HG02623 (cell line): ENCODE measurements around the gene SPINK9.
A peak's percentile ranks its signal among the peaks of the same experiment; 100 is the strongest.
"Not testable (repeated sequence)": the region's sequence is repeated elsewhere in the genome, so short reads cannot be mapped to it uniquely, and the experiment has no call there.

Source experiments
- ATAC-seq: cut with Tn5 transposase; IDR thresholded peaks from one replicate; pipeline ENCODE4 v1.9.1; 2021; ENCODE audit warnings: moderate library complexity; ENCODE audit not compliant: unreplicated experiment

SPINK9 gene, protein sequence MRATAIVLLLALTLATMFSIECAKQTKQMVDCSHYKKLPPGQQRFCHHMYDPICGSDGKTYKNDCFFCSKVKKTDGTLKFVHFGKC

DNA sequence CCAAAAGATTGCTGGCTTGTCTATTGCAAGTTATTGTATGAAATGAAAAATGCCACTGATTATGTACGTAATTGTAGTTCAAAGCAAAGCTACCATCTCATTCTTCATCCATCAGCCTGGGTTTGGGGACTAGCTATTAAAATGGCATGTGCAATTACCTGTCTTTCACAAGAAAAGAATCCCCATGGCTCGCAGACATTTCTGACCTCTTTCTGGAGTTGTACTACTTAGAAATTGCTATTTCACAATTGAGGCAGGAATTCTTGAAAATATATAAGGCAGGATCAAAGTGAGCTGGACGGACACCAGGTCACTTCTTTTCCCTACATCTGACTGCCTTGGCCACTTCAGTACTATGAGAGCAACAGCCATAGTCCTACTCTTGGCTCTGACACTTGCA is at the start of gene SPINK9:
Gene SPINK9 (plus strand): TSS at position 301 of the 400 bp plus-strand sequence. CDS start 55 bp downstream, at position 356.
- ATAC-seq: no peak

DNA sequence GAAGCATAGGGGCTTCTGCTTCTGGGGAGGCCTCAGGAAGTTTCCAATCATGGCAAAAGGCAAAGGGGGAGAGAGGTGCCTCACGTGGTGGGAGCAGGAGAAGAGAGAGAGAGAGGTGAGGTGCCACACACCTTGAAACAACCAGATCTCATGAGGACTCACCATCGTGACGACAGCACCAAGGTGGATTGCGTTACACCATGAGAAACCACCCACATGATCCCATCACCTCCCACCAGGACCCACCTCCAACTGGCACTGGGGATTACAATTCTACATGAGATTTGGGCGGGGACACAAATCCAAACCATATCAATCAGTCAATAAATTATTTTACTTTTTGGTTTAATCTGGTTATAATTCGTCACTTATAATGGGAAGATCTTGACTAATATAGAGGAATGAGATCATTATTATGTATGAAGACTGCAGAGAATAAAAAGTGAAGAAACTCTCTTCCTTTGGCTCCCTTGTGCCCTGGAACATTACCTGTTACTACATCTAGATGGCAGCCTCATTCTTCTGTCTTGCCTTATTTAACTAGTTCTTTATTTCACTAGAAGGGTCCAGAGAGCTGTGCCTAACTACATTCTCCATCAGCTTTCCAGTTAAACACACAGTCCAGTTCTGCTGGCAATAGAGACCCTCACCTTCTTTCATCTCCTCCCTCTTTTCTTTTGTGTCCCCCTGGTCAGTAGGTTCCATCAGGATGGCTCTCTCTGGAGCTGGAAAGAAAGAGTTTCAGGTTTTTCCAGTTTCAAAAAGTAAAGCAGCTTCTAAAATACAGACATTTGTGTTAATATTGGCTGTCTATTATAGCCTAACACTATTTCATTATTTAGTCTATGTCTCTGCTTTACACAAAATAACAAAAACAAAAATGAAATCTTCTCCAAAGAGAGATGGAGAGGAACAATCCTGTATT is 44.8 kb upstream of the SPINK9 start:
- no peak for ATAC-seq

DNA sequence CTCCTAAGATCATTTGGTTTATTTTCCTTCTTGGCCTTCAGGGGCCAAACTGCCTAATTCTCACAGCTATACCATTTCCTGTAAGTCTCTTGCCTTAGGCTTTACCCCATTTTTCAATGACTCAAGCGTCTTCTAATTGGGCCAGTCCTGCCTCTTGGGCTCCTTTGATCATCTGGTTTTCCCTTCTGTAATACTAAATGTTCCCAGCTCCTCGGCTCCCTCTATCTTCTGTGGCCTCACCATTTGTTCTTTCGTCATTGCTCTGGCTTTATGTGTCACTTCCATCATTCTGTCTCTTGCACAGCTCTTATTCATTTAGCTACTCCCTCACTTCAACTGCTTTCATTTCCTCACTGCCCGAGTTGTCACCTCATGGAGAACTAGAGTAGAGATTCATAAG is 37.6 kb upstream of the SPINK9 start:
- ATAC-seq: no peak

DNA sequence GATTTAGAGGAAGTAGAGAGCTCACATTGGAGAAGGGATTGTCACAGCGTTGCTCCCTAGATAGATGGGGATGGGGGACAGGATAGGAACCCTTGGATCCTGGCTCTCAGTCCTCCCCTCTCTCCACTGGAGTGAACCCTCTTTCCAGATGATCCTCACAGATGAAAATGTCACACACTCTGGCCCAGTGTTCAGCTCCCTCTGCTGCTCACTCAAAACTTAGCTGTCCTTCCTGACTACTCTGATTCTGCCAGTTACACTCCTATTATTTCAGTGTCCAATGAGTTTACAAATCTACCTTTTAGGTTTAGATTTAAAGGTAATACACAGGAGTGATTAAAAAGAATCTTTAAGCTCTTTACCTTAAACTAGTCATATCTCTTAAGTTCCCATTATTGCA is 28.9 kb upstream of the SPINK9 start:
- no peak for ATAC-seq

DNA sequence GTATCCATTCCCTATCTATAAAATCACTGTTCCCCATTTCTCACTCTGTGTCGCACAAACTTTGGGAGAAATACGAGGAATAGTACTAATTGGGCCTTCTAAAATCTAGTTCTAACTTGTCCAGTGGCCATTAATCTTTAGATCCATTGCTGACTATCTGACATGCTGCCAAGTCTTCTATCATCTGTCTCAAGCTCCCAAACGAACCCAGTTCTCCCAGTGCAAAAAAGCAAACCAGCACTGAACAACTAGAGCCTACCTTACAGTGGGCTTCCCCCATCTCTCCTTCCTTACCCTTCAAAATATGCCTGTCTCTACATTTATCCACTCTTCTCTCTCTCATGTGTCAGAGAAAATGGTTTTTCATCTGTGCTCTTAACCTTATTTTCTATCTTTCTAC is 26.3 kb upstream of the SPINK9 start:
- no peak for ATAC-seq

DNA sequence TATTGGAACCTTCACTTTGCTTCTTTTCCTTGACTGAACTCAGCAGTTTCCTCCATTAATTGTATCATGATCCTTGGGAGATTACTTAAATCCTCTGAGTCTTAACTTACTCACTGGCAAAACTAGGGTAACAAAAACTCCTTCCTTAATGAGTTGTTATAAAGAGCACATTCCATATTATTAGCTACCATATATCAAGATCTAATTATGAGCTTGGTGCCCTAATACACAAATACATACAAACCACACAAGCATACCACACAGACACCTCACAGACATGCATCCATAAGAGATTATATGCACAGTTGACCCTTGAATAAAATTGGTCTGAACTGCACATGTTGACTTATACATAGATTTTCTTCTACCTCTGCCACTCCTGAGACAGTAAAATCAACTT is 25.6 kb upstream of the SPINK9 start:
- no peak for ATAC-seq

DNA sequence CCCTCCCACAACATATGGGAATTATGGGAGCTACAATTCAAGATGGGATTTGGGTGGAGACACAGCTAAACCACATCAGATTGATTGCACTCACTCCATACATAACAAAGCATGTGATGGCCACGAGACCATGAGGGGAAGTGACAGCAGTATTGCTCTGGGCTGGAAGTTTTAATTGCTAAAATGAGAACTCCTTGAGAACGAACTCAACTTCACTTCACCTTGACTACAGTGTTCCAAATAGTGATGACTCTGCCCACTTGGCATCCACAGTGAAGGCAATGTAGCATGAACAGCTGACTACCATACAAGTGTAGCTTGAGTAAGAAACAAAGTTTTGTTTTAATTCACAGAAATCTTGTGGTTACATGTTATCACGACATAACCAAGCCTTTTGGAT is 23.9 kb upstream of the SPINK9 start:
- ATAC-seq: no peak

DNA sequence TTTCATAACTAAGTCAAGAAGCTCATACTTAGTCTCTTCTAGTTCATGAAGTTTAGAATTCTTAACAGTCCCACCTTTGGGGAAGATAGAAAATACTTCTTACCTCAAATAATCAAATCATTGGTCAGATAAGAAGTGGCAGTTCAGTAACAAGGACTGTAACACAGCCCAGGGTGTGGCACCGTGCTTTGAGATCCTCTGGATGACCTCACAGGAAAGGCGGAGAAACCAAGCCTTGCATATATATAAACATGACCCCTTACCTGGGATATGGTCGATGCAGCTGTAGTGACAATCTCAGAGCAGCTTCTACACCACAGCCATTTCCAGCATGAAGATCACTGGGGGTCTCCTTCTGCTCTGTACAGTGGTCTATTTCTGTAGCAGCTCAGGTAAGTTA is 23.2 kb upstream of the SPINK9 start, which contains the start of gene SPINK7:
Gene SPINK7 (plus strand): TSS at position 271 of the 400 bp plus-strand sequence. CDS start 61 bp downstream, at position 332.
- ATAC-seq: no peak

DNA sequence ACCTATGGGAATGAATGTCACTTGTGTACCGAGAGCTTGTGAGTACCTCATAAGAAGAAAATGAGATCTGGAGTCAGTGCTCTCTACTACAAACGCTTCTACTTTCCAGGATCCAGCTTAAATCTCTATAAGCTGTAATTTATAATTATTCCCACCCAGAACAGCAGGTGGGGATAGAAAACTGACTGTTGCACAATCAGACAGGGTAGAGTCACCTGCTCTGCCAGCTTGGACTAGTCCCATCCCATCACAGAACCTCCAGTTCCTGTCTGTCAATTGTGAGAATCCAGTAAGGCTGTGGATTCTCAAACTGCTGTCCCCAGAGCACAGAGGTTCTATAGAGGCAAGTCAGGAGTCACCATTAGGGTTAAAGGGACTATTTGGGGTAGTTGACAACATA is 21.2 kb upstream of the SPINK9 start:
- ATAC-seq: no peak

DNA sequence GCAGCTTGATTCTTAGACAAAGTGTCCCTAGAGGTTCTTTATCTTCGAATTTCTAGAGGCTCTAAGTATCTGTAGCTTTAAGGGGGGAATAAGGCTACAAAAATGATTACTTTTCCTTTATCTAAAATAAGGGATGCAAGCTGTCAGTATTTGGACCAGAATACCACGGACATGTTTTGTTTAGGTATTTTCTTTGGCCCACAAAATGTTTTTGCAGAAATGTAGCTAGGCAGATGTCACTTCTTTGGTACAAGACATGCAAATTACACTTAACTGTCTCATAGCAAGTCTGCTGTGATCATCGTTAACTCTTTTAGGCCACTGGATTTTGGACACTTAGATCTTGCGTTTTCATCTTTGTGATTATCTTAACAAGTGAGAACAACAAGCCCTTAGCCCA is 20.6 kb upstream of the SPINK9 start:
- ATAC-seq: no peak

DNA sequence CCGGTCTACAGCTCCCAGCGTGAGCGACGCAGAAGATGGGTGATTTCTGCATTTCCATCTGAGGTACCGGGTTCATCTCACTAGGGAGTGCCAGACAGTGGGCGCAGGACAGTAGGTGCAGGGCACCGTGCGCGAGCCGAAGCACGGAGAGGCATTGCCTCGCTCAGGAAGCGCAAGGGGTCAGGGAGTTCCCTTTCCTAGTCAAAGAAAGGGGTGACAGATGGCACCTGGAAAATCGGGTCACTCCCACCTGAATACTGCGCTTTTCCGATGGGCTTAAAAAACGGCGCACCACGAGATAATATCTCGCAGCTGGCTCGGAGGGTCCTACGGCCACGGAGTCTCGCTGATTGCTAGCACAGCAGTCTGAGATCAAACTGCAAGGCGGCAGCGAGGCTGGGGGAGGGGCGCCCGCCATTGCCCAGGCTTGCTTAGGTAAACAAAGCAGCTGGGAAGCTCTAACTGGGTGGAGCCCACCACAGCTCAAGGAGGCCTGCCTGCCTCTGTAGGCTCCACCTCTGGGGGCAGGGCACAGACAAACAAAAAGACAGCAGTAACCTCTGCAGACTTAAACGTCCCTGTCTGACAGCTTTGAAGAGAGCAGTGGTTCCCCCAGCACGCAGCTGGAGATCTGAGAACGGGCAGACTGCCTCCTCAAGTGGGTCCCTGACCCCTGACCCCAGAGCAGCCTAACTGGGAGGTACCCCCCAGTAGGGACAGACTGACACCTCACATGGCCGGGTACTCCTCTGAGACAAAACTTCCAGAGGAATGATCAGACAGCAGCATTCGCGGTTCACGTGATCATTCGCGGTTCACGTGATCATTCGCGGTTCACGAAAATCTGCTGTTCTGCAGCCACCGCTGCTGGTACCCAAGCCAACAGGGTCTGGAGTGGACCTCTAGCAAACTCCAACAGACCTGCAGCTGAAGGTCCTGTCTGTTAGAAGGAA is 15.1 kb upstream of the SPINK9 start:
- ATAC-seq: not testable (repeated sequence)

DNA sequence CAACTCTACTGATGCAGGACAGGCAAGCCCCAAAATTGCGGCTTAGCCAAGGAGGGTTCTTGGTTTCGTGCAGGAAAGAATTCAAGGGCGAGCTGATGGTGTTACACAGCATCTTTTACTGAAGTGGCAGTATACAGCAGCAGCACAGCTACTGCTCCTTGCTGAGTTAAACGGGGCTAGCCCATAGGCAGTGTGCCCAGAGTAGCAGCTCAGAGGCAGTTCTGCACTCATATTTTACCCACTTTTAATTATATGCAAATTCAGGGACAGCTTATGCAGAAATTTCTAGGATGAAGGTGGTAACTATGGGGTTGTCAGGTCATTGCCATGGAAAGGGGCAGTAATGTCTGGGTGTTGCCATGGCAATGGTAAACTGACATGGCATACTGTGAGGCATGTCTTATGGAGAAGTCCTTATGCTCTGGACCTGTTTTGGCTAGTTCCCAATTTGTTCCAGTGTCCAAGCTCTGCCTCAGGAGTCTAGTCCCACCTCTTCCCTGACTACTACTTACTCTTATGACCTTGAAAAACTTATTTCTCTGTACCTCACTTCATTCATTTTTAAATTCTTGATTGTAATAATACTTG is 2.0 kb upstream of the SPINK9 start:
- no peak for ATAC-seq

DNA sequence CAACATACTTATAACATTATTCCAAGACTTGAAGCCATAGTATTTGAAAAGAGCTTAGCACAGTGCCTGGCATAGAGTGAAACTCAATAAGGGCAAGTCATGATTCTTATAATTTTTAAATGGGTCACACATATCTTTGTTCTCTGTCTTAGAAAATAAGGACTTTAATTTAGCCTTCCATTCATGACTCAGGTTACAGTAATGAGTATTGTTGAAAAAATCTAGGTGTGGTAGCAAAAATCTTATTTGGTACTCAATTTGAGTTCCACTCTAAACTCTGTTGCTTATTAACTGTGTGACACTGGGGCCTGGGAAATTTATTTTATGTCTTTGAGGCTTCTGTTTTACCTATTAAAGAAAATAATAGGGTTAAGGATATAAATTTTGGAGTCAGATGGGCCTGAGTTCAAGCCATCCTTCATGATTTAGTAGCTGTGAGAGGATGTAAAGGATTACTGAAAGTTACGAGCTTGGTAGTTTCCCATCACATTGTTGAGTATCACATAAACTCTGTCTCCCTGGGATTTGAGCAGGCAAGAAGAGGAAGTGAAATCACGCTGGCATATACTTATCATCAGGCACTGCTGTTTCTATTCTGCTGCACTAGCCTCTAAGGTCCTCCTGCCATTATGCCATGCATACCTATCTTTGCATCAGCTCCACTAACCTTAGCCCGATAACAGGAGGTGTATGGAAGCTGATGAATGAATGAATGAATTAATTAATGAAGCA is 1.5 kb downstream of the SPINK9 start:
- peak; percentile 61 for ATAC-seq

DNA sequence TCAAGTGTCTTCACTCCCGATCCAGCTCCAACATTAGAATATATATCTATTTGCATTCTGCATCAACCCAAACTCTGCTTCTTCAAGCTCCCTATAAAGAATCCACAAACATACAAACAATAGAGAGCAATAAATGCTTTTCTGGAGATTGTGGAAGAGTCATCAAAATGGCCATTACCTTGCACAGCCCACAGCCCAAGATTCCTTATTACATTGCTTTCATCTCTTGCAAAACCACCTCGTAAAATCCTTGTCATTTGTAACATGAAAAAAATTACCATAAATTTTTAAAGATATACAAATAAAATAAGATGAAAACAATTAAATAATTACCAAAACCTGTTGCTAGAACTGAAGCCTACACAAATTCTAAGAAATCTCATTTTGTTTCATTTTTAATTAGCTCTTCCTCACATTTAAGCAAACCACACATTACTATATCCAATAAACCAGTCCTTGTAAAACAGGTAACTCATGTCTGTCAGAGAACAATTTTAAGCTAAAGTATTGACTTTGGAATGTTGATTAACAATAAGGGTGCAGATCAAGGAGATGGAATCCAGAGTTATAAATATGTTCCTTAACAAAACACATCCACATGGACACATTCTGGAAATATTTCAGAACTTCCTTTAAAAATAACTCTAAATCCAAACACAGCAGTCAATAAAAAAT is 7.1 kb downstream of the SPINK9 start:
- no peak for ATAC-seq

DNA sequence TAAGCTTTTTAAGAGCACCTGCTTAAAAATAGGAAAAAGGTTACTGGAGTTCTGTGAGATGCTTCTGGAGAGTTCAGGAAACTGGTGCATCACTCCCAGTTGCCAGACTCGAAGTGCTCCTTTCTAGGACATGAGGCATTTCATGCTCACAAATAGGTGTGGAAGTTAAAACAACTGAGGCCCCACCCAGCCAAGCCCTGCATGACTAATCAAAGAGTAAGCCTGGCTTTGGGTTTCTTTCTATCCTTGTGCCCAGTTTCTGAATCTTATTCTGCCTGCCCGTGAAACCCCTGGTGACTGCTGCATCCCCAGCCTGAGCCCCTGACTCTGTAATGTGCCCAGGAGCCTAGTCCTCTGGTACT is 7.7 kb downstream of the SPINK9 start:
- ATAC-seq: no peak

DNA sequence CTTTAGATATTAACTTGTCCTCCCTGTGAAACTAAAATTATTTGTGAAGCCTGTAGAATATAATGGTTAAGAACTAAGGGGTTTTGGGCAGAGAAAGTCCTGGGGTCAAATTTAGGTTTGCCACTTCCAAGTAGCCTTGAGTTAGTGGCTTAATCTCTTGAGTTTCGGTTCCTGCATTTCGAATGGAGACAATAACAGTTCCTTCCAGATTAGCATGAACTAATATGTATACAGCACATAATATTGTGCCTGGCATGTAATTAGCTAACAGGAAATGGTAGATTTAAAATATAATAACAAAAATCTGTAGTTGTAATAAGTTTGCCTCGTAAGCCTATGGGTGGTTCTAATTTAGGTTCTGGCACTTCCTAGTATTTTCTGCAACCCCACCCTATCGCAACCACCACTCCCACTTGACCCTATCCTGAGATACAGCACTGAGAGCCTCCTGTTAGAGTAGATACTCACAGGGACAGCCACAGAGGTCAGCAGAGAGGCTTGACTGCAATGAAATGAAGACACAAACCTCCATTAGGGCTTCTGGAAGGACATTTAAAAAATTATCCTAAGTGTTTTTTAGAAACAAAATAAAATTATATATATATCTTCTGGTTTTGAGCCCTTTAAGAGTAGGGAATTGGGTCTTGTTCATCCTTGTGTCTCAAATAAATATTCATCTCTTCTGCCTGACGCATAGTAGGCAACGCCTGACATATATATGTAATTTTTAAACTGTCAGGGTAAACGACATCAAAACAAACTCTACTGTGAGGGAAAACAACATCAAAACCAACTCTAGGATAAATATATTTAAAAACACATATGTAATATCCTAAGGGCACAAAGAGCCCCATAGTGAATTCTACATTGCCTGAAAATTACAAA is 8.5 kb downstream of the SPINK9 start:
- no peak for ATAC-seq

DNA sequence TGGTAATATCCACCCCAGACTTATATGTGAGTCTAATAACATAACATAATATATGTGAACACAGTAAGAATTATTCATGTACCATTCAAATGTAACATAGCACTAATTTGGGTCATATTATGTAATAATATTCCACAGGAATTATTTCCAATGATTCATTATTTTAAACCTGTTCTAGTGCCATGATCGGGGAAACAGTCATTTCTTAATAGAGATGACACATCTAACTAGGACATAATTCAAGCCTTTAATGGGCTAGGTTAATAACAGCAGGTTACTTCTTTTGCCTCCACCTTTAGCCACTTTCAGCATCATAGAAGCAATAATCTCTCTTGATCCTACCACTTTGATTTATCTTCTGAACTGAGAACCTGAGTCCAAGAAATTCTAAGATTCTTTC is 12.3 kb downstream of the SPINK9 start:
- ATAC-seq: no peak

DNA sequence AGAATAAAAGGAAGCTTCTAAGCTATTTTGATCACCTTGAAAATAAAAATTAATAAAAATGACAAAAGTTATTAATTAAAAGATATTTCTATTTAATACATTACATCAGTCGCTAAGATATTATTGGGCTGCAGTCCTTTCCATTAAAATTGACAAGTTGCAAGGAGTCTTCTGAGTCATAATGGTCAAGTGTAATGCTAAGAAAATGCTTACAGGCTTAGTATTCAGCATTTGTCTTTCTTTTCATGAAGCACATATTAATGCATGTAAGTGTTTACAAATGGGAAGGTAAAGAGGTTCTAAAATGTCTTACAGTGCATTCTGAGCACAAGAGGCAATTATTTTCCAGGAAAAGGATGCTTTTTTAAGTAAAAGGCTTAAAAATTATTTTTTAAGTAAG is 17.3 kb downstream of the SPINK9 start:
- no peak for ATAC-seq

DNA sequence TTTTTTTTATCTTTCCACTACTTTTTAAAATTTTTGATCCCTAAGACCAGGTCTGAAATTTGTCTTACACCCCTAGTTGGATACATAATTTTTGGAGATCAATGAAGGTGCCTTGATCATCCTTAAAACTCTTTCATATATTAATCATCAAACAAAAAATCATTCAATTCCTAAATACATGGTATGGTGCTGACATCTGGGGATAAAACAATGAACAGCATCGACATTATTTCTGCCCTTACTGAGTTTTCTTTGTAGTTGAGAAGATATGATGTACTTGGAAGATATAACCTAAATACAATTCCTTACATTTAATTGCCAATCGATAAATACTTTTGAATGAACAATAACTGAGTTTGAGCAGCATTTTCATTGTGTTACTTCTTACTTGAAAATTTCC is 18.3 kb downstream of the SPINK9 start:
- no peak for ATAC-seq
